Right ventricle myocardium superior (tissue), 1 donor: Measurements from ENCODE around the gene CNNM4. TPM values are rescaled to one million over a fixed set of nuclear protein-coding genes. Genes with fewer than 3 reads are reported as not detected.

ENCODE experiments used
- ATAC-seq: fragments of 200-7000 bp; cut with Tn5 transposase; one replicate; pipeline ENCODE4 v1.9.1; 2020; ENCODE audit warnings: mild to moderate bottlenecking; ENCODE audit not compliant: poor library complexity
- DNase-seq: peaks from one replicate; pipeline ENCODE4 v3.0.0-alpha.2; 2020
- intact Hi-C: fragments of 100-400 bp; cut with DNase I; formaldehyde crosslinking; loops from one replicate; pipeline ENCODE4 v1.11.2; 2022
- long read RNA-seq: library from polyadenylated mRNA; unstranded; transcript quantifications from one replicate; pipeline ENCODE4 v2.0.0, GENCODE V29; 2021
- total RNA-seq: library from RNA; stranded (reverse); fragmentation: NEBNext Ultra II Directional; extraction: Animal tissue kit (Norgen Biotek cat#: 25700); gene quantifications from one replicate; pipeline ENCODE4 v1.2.1, GENCODE V29; 2021
- donor health status: DM: no; HTN: yes; CAD: no; lungs with severe emphysema.

The CNNM4 gene
- total RNA-seq = 31.4 TPM
- long read RNA-seq, full-length matches to known transcripts = 4 of 81 reads
- long read RNA-seq, partial matches to known transcripts = 32 of 81 reads
- long read RNA-seq, other reads (novel, unspliced or antisense) = 45 of 81 reads

DNA sequence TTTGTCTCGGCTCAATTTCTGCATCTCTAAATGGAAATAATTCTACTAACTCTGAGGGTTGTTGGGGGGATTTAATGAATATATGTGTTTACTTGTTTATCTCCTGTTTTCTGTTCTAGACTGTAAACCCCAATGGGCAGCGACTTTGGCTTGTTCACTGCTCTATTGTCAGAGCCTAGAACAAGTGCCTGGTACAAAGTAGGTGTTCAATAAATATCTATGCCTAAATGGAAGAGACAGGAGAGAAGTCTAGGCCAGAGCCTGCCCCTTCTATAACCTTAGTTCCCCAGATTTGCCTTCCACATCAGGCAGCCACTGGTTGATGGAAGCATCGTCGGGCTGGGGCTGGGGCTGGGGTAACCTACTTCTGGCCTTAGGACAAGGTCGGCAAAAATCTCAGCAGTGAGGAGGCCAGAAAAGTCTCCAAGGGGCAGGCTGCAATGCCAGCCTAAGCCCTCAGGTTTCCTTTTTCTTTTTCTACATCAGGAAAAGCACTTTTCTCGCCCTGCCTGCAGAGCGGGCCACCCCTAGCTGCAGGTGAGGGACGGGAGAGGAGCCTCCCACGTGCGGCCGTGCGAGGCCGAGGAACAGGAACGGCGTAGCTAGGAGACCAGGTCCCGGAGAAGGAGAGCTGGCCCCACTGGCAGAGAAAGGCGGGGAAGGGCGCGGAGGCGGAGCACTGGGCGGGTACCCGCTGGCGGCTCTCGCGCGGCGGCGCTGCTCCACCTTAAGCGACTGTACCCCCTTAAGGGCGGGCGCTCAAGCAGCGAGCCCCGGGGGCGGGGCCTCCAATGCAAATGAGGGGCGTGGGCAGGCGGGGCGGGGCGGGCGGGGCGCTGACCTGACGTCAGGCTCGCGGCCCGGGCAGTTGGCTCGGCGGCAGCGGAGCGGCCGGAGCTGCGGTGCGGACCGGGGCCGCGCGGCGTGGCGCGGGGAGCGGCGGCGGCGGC, at the start of gene CNNM4:
Gene CNNM4 (plus strand): TSS at position 867 of the 950 bp plus-strand sequence. CDS start 98 bp downstream, outside the sequence.
- intact Hi-C loops = loop anchor here (5.0 kb wide), 1 partner anchor 37 kb away; no protein-coding TSS in a partner anchor
- ATAC-seq = peak; percentile 96
- peak; percentile 97 for DNase-seq

DNA sequence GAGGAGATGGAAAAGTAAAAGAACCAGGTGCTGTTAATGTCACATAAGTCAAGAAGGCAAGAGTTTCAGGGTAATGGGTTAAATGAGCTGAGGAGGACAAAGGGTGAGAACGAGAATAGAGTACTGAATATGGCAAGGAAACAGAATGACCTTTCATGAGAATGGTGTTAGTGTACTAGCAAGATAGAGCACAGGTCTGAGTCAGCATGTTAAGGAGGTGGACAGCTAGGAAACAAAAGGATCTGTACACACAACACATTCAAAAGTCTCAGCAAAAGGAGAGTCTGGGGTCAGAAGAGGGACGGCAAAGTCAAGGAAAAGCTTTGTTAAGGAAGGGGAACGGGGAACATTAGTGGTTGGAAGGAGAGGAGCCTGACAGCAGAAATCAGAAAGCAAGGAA, 49.7 kb upstream of the CNNM4 start:
- intact Hi-C loops = no loop called here
- no peak for DNase-seq
- no peak for ATAC-seq

DNA sequence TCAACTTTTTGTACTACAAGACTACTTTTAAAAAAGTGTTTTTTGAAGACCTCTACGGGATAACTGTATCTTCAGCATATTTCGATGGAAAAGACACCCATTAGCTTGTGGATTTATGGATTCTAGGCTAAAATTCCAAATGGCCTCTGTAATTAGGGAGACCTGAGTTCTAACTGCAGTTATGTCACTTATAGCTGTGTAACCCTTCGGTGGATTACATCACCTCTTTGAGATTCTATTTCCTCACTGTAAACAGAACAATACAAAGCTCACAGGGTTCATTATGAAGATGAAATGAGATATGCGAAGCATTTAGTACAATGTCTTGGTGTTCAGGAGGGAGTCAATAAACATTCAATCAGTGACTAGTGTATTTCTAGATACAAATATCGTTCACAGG, 45.0 kb upstream of the CNNM4 start:
- intact Hi-C loops = no loop called here

DNA sequence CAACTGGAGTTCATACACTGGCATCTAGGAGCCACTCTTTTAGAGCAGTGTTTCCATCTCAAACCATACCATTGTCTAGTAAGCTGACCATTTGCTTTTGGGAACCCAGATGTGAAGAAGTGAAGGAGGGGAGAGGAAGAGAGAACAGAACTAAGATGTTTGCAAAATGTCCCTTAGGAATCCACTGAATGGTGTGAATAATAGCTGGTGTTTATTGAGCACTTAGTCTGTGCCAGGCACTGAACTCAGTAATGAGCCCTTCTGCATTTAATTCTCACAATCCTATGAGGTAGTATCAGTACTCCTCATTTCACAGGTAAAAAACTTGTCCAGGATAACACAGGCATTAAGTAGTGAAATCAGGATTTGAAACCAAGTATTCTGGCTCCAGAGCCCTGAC, 44.3 kb upstream of the CNNM4 start:
- DNase-seq (no peak), ATAC-seq (no peak)
- intact Hi-C loops = no loop called here

More for the DNA sequence above, 45.0 kb upstream of the CNNM4 start:
- ATAC-seq (no peak), DNase-seq (no peak)

DNA sequence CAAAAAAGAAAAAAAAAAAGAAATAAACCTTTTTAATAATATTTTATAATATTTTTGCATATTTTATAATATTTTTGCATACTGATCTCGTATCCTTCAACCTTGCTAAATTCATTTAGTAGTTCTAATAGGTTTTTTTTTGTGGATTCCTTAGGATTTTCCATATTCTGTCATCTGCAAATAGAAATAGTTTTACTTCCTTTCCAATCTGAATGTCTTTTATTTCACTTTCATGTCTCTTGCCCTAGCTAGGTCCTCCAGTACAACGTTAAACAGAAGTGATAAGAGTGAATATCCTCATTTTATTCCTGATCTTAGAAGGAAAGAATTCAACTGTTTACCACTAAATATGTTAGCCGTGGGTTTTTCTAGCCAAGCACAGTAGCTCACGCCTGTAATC, 34.6 kb upstream of the CNNM4 start:
- ATAC-seq = no peak
- DNase-seq = no peak
- intact Hi-C loops = no loop called here

DNA sequence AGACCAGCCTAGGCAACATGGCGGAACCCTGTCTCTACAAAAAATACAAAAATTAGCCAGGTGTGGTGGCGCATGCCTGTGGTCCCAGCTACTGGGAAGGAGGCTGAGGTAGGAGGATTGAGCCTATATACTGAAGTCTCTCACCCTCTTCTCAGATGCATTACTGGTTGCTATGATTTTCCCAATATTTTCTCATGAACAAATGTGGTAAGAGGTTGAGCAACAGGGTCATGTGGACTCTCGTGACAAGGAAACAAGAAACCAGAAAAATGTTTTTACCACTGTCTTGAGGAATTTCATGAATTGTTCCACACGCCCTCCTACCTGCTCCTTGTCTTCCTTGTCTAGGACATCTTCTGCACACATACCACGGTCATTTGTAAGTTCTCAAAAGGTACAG, 33.3 kb upstream of the CNNM4 start:
- no peak for ATAC-seq
- intact Hi-C loops = no loop called here
- no peak for DNase-seq

DNA sequence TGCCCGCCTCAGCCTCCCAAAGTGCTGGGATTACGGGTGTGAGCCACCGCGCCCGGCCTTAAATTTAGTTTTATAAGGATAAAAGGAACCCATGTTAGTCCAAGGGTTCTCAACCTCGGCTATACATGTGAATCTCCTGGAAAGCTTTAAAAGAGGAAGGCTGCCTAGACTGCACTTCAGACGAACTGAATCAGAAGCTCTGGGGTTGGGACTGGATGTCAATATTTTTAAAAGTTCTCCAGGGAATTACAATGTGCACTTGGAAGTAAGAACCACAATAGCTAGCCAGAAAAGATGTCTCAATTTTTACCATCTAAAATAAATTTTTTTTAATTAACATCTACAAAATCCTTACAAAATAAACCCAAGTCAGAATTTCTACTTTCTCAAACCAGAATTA, 31.0 kb upstream of the CNNM4 start:
- no peak for DNase-seq
- peak; percentile 53 for ATAC-seq
- intact Hi-C loops = no loop called here

DNA sequence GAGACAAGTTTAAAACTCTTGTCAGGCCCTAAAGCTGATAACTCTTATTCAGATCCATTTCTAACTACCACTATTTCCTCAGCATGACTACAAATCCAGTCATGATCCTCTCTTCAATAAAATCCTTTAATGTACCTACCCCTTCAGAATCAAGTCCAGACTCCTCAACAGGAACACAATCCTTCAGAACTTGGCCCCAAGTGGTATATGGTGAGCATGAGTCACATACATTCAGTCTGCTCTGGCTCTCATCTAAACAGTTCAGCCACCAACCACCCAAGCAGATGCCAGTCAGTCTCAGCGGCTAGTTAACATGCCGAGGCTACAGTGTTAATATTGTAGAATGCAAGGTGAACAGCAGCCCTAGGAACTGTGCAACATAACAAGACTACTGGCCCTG, 30.5 kb upstream of the CNNM4 start:
- no peak for ATAC-seq
- no peak for DNase-seq
- intact Hi-C loops = no loop called here

DNA sequence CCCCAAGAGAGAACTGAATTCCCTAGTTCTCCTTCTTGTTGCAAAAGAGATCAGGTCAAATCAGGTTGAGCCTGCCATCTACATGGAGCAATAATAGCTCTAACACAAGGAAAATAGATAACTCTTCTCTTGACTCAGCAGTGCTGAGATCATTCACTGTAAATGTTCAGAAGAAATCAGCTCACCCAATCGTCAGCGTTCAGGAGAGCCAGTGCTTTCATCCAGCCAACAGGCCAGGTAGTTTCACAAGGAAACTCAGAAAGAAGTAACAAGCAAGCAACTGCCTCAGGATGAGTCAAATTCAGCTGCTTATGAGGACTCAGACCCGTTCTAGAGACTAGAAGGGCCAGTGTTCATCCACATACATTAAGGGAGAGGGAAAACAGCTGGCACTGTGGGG, 26.8 kb upstream of the CNNM4 start:
- no peak for DNase-seq
- intact Hi-C loops = no loop called here
- ATAC-seq = no peak

DNA sequence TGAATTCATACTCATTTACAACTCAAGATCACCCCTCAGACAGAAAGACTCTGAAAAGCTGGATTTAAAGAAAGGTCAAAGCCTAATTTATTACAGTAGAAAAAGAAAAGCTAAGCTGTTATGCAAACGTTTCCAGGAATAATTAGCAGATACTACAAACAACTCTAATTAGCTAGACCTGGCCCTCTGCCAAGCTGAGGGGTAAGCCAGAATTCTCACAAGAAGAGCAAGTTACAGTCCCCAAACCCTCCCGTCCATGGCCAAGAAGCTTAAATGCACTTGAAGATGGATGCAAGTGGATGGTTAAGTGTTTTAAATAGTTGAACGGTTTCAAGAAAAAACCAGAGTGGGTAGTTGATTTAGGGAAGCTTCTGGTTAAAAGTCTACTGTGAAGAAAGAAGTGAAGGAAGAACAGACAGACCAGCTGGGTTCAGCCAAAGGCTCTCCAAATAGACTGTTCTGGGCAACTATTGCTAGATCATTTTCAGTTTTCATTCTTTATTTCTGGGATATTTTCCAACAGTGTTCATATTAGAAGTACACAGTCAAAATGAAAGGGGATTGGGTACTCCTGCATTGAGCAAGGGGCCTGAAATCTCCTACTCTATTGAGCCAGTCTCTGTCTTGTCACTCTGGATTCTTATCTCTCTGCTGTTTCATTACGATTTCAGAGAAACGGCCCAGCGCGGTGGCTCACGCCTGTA, 25.7 kb upstream of the CNNM4 start:
- DNase-seq (no peak), ATAC-seq (no peak)
- intact Hi-C loops = no loop called here

DNA sequence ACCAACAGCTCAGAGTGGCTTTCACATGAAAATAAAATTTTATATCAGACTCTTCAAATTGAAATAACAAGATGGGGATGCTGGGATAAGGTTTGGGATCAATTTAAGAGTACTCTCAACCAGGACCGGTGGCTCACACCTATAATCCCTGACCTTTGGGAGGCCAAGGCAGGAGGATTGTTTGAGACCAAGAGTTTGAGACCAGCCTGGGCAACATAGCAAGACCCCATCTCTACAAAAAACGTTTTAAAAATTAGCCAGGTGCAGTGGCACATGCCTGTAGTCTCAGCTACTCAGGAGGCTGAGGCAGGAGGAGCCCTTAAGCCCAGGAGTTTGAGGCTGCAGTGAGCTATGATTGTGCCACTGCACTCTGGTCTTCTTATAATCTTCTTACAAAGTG, 23.5 kb upstream of the CNNM4 start:
- DNase-seq = no peak
- no peak for ATAC-seq
- intact Hi-C loops = no loop called here

DNA sequence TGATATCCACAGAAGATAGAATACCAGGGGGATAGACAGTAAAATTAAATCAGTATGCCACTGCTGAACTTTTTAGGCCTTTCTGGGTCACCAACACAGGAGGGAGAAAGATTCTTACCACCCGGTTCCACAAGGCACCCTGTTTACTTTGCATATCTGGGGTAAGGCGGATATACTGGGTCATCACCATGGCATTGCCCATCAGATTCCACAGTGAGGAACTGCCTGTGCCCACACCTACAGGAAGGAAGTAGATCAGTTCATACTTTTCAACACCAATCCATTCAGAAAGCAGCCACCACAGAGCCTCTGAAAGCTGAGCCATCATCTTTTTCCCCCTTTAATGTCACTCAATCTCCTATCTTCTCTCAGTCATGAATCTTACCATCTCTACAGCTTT, 22.9 kb upstream of the CNNM4 start:
- ATAC-seq (no peak), DNase-seq (no peak)
- intact Hi-C loops = no loop called here

DNA sequence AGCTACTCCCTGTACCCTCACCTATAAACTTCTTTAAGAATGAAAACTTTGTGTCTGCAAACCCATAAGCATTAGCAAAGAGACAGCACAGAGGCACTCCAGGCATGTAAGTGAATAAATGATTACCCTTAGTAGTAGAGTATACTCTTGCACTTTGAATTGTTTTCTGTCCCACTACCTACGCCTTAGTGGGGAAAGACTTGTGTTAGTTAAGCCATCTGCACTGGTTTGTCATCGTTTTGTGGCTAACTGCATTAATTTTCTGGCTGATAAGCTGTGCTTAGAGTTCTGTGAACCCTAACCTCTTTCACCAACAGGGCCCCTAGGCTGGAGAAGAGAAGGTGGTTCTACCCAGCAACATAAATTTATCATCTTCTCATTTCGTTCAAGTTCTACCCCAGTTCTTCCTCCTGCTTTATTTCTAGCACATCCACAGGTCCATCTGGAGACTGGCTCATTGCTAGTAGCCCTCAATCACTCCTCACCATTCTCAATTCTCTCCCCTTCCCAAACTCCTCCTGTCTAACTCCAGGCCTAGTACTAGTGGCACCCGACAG, 21.5 kb upstream of the CNNM4 start:
- no peak for ATAC-seq
- intact Hi-C loops = no loop called here
- no peak for DNase-seq

DNA sequence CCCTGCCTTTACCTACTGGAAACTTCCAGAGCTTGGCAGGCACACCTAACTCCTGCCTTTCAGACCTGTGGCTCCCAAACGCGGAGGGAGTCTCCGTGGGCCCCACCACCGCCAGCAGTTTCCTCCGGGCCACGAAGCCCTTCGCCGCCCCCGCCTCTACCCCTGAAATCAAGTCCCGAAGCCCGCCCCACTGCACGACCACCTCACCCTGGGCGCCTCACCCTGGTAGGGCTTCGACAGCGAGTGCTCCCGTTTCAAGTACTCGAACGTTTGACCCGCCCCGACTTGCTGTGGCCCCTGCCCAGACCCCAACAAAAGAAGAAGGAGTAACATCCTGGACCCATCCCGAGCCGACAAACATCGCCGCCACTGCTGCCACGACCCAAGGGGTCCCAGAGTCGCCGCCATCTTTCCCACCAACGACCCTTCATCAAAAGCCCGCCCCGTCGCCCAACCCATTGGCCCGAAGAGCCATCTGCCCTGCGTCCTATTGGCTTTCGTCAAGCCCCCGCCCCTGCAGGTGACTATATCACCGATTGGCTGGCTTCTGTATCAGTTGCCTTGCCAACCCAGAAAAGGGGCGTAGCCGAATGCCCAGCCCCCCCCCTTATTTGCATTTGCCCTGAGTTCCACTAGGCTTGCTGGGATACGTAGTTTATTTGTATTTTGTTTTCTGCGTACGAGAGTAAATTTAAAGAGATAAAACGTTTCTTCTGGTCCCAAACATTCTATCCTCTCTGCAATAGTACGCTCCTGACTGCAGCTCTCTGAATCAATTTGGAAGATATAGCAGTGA, 20.9 kb upstream of the CNNM4 start, which contains the start of gene LMAN2L:
Gene LMAN2L (minus strand): TSS at position 432 of the 796 bp plus-strand sequence. CDS start 24 bp downstream, at position 408.
- intact Hi-C loops = no loop called here
- ATAC-seq = peak; percentile 99
- DNase-seq = peak; percentile 98

DNA sequence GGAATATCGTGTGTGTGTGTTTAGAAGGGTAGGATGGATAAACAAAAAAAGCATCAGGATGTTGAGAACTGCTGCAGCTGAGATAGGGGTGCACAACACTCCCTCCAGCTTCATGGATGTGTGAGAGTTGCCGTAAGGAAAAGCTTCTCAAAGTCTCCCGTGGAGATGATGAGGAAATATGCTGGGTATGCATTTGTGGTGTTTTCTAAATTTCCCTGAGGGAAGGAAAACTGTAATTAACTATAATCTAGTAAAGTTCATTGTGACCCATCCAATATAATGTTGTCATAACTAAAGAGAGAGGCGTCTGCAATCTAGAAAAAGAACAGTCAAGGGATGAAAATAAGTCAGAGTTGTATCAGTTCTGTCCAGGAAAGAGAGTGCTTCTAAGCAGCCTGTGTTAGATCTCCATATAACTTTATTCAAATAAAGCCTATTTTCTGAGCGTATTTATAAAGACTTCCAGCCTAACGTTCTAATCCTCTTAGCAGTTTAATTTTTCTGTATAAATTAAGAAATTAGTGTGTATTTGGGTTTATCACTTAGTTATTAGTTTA, 13.6 kb upstream of the CNNM4 start:
- peak; percentile 15 for ATAC-seq
- intact Hi-C loops = no loop called here
- no peak for DNase-seq

DNA sequence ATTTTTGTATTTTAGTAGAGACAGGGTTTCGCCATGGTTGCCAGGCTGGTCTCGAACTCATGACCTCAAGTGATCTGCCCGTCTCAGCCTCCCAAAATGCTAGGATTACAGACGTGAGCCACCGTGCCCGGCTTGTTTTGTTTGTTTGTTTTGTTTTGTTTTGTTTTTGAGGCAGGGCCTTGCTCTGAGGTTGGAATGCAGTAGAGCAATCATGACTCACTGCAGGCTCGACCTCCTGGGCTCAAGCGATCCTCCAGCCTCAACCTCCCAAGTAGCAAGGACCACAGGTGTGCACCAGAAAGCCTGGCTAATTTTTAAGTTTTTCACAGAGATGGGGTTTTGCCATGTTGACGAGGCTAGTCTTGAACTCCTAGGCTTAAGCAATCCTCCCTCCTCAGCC, 8.9 kb upstream of the CNNM4 start:
- DNase-seq = no peak
- ATAC-seq = no peak
- intact Hi-C loops = no loop called here

DNA sequence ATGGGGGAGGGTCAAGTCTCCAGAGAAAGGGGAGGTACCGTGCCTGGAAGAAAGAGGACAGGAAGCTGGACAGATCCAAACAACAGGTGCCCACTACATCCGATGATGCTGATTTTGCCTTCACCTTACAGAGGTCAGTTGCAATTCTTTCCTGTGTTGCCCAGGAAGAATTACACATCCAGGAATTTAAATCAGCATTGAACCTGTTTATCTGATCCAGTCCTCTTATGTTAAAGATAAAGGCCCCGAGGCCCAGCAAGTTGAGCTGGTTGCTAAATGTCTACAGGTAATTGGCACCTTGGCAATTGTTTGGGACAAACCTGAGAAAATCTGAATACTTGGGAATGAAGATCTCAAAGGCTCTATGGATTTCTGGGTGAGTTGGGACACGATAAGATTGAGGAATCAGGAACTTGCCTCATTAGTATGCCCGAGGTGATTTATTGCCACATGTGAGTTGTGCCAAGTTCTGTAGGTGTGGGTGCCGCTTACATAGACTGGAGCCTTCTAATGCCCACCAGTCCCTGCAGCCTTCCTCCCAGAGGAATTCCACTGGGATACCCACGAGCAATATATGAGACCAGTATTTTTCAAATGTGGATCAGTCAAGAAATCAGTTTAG, 6.9 kb upstream of the CNNM4 start:
- no peak for DNase-seq
- intact Hi-C loops = no loop called here
- ATAC-seq = no peak

DNA sequence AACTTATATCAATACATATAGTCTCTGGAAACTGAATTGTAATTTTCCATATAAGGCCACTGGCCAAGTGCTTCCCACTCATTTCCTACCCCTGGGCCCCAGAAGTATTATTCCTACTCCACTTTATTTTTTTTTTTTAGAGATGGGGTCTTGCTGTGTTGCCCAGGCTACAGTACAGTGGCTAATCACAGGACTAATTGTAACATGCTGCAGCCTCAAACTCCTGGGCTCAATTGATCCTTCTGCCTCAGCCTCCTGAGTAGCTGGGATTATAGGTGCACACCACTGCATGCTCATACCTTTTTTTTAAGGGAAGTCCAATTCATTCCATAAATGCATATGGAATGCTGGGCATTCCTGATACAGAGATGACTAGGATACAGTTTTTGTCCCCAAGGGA, 6.4 kb upstream of the CNNM4 start:
- ATAC-seq (no peak), DNase-seq (no peak)
- intact Hi-C loops = no loop called here
